Thoracic aorta (tissue), 2 donors: ENCODE measurements around the gene PLEKHA6. TPM values are rescaled to one million over a fixed set of nuclear protein-coding genes. Genes with fewer than 3 reads are reported as not detected.

Experiments used
- ATAC-seq: fragments of 150-250 bp; one replicate; pipeline ENCODE4 v1.8.0; 2017; ENCODE audit warnings: low read depth; ENCODE audit not compliant: insufficient number of reproducible peaks, low FRiP score
- DNase-seq: peaks from one replicate; pipeline ENCODE4 v3.0.0-alpha.2; 2020; ENCODE audit warnings: low spot score
- H3K27ac ChIP-seq, 2 donors: fragments of 200-600 bp; sonication (generic); 1 replicate in 1 of 2; 2 replicates in 1 of 2; pipeline ENCODE4 v1.5.1; 2016; ENCODE audit warnings: mild to moderate bottlenecking in 2 of 2, moderate library complexity in 2 of 2
- H3K27me3 ChIP-seq: fragments of 200-600 bp; sonication (generic); replicated peaks from 2 replicates; pipeline ENCODE4 v1.6.0; 2016; ENCODE audit warnings: mild to moderate bottlenecking; ENCODE audit not compliant: insufficient read depth
- H3K36me3 ChIP-seq: fragments of 200-600 bp; sonication (generic); one replicate; pipeline ENCODE4 v1.5.1; 2016
- H3K4me1 ChIP-seq, 2 donors: fragments of 200-600 bp; sonication (generic); 1 replicate in 1 of 2; 2 replicates in 1 of 2; pipeline versions ENCODE4 v1.5.1 to v1.6.0; 2016; ENCODE audit warnings: low read depth in 2 of 2, mild to moderate bottlenecking in 1 of 2; ENCODE audit not compliant: control insufficient read depth in 1 of 2
- H3K4me3 ChIP-seq: fragments of 200-600 bp; sonication (generic); 2 replicates; pipeline ENCODE4 v1.5.1; 2016; ENCODE audit warnings: mild to moderate bottlenecking
- H3K9me3 ChIP-seq: fragments of 200-600 bp; sonication (generic); 2 replicates; pipeline ENCODE4 v1.5.1; 2016
- total RNA-seq, 2 donors: library from RNA; depleted of rRNA; stranded (reverse); fragments of >200 nt; gene quantifications; one replicate each; pipeline versions ENCODE4 v1.1.0 to v1.2.3, GENCODE V29; 2016
- TF ChIP-seq, protein P1 (sequence below): fragments of 200-600 bp; sonication (generic); IDR thresholded peaks from one replicate; pipeline ENCODE4 v1.5.1; 2019; ENCODE audit warnings: antibody characterized with exemption

The PLEKHA6 gene
- total RNA-seq, 2 donors from 2014 or later, result 5.1 to 6.9 TPM

DNA sequence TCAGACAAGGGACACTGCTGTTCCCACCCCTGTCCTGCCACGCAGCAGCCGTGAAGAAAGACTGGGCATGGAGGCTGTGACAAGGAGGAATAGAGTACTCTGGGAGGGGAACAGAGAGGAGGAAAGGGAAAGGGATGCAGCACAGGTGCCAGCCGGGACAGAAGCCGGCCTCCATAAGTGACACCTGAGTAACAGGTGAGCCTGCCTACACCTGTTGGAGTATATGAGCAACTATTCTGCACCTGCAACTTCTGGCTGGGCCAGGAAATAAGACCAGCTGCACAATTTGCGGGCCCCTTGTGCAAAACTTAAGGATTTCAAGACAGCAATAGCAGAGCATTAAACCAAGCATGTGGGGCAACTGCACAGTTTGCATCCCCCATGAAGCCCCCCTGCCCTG is 73.4 kb downstream of the PLEKHA6 start:
- no peak overlapping the region for H3K27ac ChIP-seq
- ATAC-seq, result no peak
- H3K36me3 ChIP-seq, result no peaks in the 10 kb centered on the region
- no peak overlapping the region for H3K4me3 ChIP-seq
- H3K27me3 ChIP-seq, result no peaks in the 10 kb centered on the region
- no peak for DNase-seq
- H3K9me3 ChIP-seq, result no peaks in the 10 kb centered on the region
- peaks cover 4 to 6% of the 10 kb centered on the region in 2 donors for H3K4me1 ChIP-seq
- TF ChIP-seq, protein P1, sequence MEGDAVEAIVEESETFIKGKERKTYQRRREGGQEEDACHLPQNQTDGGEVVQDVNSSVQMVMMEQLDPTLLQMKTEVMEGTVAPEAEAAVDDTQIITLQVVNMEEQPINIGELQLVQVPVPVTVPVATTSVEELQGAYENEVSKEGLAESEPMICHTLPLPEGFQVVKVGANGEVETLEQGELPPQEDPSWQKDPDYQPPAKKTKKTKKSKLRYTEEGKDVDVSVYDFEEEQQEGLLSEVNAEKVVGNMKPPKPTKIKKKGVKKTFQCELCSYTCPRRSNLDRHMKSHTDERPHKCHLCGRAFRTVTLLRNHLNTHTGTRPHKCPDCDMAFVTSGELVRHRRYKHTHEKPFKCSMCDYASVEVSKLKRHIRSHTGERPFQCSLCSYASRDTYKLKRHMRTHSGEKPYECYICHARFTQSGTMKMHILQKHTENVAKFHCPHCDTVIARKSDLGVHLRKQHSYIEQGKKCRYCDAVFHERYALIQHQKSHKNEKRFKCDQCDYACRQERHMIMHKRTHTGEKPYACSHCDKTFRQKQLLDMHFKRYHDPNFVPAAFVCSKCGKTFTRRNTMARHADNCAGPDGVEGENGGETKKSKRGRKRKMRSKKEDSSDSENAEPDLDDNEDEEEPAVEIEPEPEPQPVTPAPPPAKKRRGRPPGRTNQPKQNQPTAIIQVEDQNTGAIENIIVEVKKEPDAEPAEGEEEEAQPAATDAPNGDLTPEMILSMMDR, result no peak

DNA sequence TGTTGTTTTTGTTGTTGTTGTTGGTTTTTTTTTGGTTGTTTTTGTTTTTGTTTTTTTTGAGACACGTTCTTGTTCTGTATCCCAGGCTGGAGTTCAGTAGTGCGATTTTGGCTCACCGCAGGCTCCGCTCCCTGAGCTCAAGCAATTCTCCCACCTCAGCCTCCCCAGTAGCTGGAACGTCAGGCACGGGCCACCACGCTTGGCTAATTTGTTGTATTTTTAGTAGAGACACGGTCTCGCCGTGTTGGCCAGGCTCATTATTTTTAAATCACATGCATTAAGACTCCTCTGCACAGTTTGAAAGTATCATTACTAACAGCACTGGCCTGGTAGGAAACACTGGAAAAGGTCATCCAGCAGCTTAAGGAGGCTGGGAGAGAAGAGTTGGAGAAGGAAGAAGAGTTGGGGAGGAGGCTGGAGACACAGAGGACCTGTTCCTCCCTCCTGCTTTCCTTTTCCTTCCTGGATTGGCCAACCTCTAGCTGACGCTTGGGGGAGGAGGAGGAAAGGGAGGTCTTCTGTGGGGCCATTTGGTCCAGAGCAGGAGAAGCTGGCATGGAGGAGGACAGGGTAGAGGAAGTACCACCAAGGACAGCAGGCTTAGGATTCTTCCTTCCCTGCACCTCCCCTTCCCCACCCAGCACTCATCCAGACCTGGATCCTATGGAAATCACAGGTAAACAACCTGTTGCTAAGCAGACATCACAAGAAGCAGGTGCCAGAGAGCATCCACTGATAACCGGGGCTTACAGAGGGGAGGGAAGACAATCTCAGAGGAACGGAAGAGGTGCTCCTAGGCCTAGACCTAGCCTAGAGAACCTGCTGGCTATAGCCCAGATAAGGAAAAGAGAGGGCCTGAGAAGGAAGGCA is 74.1 kb downstream of the PLEKHA6 start:
- Histone ChIP-seq H3K4me3 (no peak overlapping the region), H3K4me1 (peaks cover 4 to 6% of the 10 kb centered on the region in 2 donors), H3K36me3 (no peaks in the 10 kb centered on the region), H3K27ac (no peak overlapping the region), H3K27me3 (no peaks in the 10 kb centered on the region), H3K9me3 (no peaks in the 10 kb centered on the region)
- TF ChIP-seq, protein P1, result no peak
- DNase-seq (no peak), ATAC-seq (no peak)

DNA sequence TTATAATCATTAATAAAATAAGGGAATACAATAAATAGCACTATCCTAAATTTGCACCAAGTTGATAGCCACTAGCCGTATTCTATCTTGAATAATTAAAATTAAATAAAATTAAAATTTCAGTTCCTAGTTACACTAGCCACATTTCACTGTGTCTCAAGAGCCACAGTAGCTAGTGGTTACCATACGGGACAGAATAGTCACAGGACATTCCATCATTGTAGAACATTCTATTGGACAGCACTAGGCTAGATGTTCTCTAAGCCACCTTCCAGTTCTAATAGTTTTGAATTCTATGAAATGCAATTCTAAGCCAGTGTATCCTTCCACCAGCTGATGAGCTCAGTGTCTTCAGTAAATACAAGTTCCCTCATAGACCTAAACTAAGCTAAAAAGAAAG is 74.8 kb downstream of the PLEKHA6 start:
- no peak for ATAC-seq
- Histone ChIP-seq H3K4me3 (no peak overlapping the region), H3K36me3 (no peaks in the 10 kb centered on the region), H3K27me3 (no peaks in the 10 kb centered on the region), H3K4me1 (peaks cover 4 to 6% of the 10 kb centered on the region in 2 donors), H3K27ac (no peak overlapping the region), H3K9me3 (no peaks in the 10 kb centered on the region)
- no peak for DNase-seq
- TF ChIP-seq, protein P1, result no peak

DNA sequence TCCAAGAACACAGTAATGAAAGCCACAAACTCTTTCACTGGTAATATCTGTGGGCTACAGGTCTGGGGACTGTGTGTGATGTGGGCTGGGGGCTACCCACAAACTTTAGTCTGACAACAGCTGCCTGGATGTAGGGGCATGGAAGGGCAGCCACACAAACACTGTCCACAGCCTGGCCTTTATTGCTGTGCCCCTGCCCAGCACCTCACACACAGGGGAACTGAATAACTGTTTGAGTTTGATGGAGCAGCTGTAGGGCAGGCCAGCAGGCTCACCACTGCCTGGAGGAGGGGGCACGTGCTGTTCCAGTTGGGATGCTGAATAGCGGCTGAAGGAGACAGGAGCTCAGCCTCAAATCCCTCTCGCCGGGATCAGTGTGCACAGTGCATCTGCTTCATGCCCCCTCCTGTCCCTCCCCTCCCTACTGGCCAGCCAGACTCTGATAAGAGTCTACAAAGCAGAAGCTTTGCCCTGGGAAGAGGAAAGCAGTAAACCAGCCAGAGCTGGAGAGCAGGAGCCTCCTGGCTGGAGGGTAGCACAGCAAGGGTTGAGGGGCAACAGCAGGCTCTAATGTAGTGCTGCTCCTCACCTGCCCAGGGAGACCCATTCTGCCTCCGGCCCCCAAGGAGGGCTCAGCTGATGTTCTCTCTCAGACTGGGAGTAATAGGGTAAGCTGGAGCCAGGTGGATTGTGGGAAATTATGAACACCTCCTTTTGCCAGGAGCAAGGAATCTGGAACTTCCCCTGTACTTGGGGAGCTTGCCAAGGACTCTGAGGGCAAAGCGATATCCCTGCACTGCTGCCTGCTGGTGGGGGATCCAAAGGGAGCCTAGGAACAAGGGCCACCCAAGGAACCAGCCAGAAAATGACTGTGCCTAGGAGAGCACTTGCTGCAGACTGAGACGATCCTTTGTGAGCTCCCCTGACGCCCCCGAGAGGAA is 75.7 kb downstream of the PLEKHA6 start:
- no peaks in the 10 kb centered on the region for H3K36me3 ChIP-seq
- H3K27ac ChIP-seq, result no peak overlapping the region
- H3K4me3 ChIP-seq, result no peak overlapping the region
- H3K27me3 ChIP-seq, result no peaks in the 10 kb centered on the region
- TF ChIP-seq, protein P1, result no peak
- no peak for ATAC-seq
- no peak for DNase-seq
- H3K9me3 ChIP-seq, result no peaks in the 10 kb centered on the region
- H3K4me1 ChIP-seq, result peaks cover 4 to 6% of the 10 kb centered on the region in 2 donors

DNA sequence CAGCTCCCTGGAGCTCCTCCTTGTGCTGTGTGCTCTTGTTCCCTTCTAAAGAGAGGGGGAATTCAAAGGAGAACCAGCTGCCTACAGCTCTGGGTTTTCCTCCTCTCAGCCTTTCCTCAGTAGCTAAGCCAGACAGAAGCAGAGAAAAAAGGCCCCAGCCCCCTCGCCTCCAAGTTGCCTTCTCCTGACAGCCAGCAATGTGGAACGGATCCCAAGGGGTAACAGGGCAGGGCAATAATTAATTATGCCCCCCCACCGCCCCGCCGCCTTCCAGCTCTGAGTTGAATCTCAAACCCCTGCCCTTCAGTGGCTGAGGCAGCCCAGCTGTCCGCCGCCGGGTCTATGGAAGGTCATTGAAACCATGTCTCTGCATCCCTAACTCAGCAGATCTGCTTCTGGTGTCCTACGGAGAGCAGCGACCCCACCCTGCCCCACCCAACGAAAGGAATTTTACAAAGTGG is 76.9 kb downstream of the PLEKHA6 start:
- TF ChIP-seq, protein P1, result no peak
- Histone ChIP-seq H3K27ac (no peak overlapping the region), H3K4me3 (no peak overlapping the region), H3K36me3 (no peaks in the 10 kb centered on the region), H3K27me3 (no peaks in the 10 kb centered on the region), H3K9me3 (no peaks in the 10 kb centered on the region), H3K4me1 (peaks cover 4 to 6% of the 10 kb centered on the region in 2 donors)
- ATAC-seq (no peak), DNase-seq (no peak)
